GM11168 (cell line): ENCODE data around the gene ATAD2B.

ENCODE experiments used
- in situ Hi-C: fragments of 300-500 bp; cut with MboI; formaldehyde crosslinking; loops from one replicate; pipeline ENCODE4 v1.12.0; 2022; ENCODE audit warnings: low sequenced_read_pairs; ENCODE audit not compliant: unreplicated experiment

ATAD2B gene

DNA sequence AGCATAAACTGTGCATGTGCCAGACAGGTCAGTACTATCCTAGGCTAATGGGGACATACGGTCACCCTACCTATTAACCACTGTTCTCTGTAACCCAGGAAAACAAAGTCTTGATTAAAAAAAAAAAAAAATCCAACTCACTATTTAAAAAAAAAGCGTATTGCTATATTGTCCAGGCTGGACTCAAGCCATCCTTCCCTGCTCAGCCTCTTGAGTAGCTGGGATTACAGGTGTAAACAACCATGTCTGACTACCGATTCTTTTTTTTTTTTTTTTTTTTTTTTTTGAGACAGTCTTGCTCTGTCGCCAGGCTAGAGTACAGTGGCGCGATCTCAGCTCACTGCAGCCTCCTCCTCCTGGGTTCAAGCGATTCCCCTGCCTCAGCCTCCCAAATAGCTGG, 11.6 kb downstream of the ATAD2B start:
- in situ Hi-C loops = no loop called here

GRCh38 chr2:23912054-23912453, 14.9 kb downstream of the ATAD2B start:
- in situ Hi-C loops = no loop called here

DNA sequence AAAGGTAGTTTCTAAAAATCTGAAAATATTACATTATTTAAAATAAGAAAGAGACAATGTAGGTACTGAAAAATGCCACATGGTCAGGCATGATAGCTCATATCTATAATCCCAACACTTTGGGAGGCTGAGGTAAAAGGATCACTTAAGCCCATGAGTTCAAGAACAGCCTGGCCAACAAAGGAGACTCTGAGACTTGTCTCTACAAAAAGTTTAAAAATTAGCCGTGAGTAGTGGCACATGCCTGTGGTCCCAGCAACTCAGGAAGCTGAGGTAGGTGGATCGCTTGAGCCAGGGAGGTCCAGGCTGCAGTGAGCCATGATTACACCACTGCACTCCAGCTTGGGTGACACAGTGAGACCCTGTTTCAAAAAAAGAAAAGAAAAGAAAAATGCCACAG, 21.8 kb downstream of the ATAD2B start:
- in situ Hi-C loops = no loop called here

DNA sequence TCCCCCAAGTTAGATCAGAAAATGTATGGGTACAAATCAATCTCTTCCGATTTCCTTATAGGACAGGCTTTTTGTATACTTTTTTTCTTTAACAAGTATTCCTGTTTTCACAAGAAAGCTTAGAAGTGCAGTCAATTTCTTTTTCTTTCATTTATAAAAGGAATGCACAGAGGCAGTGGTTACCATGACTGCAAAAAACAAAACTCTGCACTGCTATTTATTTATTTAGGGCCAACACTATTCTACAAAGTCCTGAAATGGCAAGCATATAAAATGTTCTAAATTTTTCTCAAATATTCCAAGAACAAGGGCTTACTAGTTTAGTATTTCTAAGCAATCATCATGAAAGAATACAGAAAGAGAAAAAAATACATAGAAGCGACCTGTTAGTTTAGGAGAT, 22.2 kb downstream of the ATAD2B start:
- in situ Hi-C loops = no loop called here

GRCh38 chr2:23904215-23904614, 22.7 kb downstream of the ATAD2B start:
- in situ Hi-C loops = no loop called here

GRCh38 chr2:23903034-23903433, 23.9 kb downstream of the ATAD2B start:
- in situ Hi-C loops = no loop called here

DNA sequence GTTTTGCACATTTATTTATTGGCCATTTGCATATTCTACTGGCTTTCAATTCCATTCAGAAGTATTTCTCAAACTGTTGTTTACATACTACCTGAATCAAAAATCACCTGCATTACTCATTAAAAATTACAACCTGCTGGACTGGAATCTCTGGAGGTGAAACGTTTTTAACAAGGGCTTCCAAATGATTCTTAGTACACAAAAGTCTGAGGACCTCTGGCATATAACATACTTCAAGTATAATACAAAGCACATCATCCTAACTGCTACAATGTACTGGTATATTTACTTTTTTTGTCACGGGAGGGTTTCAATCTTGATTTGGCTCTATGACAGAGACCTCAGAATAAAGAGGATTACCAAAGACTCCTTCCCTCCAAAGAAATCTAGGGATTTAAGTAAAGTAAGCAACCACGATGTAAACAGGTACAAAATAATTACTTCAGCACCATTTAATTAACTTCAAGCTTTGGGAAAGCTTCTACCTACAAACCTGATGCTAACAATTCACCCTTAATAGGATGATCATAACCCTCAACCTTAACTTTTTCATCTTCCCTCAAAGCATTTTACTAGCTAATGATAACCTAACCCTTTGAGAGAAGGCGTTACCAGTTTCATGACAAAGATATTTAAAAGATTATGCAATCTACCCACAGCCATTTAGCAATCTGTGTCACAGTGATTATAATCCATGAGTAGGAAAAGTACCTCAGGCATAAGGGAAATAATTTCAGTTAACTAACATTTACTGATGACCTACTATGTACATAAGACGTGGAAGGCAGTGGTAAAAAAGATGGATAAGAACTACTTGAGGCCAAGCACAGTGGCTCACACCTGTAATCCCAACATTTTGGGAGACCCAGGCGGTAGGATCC, 24.7 kb downstream of the ATAD2B start:
- in situ Hi-C loops = no loop called here

- in situ Hi-C loops = no loop called here
Observed at GRCh38 chr2:23900541-23901322, 26.2 kb downstream of the ATAD2B start.

DNA sequence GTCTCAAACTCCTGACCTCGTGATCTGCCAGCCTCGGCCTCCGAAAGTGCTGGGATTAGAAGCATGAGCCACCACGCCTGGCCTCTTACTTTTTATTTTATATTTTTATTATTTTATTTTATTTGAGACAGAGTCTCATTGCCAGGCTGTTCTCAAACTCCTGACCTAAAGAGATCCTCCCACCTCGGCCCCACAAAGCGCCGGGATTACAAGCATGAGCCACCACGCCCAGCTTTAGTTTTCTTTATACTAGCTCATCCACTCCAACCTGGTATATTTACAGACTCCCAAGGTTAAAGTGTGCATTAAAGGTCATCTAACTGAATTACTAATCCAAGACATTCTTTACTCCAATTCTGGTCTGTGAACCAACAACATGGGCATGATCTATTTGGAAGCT, 26.8 kb downstream of the ATAD2B start:
- in situ Hi-C loops = no loop called here

- in situ Hi-C loops = no loop called here
Observed at GRCh38 chr2:23871206-23871605, 55.7 kb downstream of the ATAD2B start.

GRCh38 chr2:23867449-23867848, 59.5 kb downstream of the ATAD2B start:
- in situ Hi-C loops = no loop called here

DNA sequence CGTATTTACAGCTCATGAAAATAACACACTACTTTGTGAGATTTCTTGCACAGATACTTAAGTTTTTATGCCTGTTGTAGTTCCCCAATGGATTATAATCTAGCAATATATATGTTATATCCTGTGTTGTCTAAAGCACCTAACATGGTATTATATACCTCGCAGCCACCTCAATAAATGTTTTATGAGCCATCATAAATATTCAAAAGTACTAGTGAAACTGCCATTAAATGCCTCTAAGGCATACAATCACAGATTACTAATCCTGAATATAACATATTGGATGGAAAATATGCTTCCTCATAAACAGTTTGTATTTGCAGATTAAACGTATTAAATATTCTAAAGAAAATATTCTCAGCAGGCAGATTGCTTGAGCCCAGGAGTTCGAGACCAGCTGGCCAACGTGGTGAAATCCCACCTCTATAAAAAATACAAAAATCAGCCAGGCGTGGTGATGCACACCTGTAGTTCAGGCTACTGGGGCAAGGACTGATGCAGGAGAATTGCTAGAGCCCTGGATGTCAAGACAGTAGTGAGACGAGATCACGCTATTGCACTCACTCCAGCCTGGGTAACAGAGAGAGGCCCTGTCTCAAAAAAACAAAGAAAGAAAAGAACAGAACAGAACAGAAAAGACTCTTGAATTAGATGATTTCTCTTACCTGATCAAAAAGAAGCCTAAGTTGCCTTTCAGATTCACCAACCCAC, 64.1 kb downstream of the ATAD2B start:
- in situ Hi-C loops = no loop called here

GRCh38 chr2:23861952-23862351, 65.0 kb downstream of the ATAD2B start:
- in situ Hi-C loops = no loop called here

- in situ Hi-C loops = no loop called here
Observed at GRCh38 chr2:23859983-23860382, 66.9 kb downstream of the ATAD2B start.

- in situ Hi-C loops = no loop called here
Observed at GRCh38 chr2:23859234-23859633, 67.7 kb downstream of the ATAD2B start.

DNA sequence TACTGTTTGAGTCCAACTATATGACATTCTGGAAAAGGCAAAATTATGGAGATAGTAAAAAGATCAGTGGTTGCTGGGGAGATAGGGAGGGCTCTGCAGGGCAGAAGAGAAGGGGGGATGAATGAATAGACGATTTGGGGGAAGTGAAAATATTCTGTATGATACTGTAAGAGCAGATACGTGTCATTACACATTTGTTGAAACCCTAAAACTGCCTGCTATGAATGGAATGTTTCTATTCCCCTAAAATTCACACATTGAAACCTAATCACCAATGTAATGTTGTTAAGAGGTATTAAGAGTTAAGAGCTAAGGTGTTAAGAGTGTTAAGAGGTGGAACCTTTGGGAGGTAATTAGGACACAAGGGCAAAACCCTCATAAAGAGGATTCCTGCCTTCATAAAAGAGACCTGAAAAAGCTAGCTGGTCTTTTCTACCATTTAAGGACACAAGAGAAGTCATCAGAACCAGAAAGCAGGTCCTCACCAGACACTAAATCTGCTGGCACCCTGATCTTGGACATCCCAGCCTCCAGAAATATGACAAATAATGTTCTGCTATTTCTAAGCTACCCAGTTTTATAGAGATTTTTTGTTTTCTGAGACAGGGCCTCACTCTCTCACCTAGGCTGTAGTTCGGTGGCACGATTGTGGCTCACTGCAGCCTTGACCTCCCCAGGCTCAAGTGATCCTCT, 76.2 kb downstream of the ATAD2B start:
- in situ Hi-C loops = no loop called here

DNA sequence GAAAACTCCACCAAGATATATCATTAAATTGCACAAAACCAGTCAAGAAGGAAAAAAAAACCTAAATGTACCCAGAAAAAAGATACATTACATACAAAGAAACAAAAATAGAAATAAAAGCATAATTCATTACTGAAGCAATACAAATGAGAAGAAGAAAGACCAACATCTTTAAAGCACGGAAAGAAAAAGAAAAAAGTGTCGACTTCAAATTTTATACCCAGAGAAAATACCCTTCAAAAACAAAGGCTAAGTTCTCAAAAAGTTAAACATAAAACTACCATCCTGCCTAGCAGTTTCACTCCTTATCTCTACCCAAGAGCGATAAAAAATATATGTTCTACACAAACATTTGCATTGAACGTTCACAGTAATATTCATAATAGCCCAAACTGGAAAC, 82.0 kb downstream of the ATAD2B start:
- in situ Hi-C loops = no loop called here

DNA sequence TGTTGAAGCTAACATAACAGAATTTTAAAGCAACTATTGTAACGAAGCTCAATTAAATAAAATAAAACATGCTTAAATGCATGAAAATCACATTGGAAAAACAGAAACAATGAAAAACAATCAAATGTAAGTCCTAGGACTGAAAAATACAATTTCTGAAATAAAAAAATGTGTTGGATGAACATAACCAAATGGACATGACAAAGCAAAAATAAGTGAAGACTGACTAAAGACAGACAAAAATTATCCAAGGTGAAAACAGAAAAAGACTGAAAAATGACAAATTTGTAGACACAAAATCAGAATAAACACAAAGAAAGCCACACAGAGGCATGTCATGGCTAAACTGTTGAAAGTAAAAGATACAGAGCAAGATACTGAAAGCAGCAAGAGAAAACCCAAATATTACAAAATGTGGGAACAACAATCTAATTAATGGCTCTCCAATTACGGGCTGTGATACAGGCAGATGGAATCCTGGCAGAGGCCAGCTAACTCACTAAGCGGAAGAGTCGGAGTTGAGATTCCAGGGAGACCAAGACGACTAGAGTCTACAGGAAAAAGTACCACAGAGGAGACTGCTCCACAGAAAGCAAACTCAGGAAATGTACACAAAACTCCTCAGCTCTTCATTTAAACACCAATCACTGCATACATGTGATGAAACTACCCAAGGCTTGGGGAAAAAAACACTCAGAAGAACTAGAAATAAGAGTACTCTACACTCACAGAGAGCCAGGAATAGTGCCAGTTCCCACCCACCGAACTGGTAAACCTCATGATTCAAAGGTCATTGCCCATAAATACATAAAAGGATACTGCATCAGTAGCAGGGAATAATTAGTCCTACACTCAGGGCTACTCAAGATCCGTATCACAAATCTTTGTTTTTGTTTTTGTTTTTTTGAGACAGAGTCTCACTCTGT, 83.6 kb downstream of the ATAD2B start:
- in situ Hi-C loops = no loop called here

DNA sequence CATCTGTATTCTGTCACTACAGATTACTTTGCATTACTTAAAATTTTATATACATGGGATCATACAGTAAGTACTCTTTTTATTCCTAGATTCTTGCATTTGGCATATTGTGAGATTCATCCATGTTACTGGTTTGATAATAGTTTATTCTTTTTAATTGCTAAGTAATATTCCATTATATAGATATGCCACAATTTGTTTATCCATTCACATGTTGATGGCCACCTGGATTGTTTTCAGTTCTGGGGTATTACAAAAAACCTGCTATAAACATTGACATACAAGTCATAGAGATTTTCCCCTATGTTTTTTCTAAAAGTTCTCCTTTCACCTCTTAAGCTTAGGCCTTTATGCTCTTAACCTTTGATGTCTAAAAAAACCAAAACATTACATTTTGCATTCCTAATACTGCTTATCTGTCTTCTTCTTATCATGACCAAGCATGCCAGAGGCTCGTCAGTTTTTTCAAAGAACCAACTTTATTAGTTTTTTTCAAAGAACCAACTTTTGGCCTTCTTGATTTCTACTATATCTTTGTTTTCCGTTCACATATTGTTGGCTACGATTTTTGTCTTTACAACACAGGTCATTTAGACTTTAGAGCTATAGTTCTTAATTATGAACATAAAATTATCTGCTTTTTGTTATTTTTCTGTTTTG, 86.9 kb downstream of the ATAD2B start:
- in situ Hi-C loops = no loop called here
